Amniotic stem cell (primary cell): Measurements from ENCODE around the gene MIEF2.
"Not testable (repeated sequence)": the region's sequence is repeated elsewhere in the genome, so short reads cannot be mapped to it uniquely, and the experiment has no call there.

ENCODE experiments used
- DNase-seq: peaks from one replicate; lab custom pipeline; 2025; lab: John Stamatoyannopoulos, UW

MIEF2 gene

DNA sequence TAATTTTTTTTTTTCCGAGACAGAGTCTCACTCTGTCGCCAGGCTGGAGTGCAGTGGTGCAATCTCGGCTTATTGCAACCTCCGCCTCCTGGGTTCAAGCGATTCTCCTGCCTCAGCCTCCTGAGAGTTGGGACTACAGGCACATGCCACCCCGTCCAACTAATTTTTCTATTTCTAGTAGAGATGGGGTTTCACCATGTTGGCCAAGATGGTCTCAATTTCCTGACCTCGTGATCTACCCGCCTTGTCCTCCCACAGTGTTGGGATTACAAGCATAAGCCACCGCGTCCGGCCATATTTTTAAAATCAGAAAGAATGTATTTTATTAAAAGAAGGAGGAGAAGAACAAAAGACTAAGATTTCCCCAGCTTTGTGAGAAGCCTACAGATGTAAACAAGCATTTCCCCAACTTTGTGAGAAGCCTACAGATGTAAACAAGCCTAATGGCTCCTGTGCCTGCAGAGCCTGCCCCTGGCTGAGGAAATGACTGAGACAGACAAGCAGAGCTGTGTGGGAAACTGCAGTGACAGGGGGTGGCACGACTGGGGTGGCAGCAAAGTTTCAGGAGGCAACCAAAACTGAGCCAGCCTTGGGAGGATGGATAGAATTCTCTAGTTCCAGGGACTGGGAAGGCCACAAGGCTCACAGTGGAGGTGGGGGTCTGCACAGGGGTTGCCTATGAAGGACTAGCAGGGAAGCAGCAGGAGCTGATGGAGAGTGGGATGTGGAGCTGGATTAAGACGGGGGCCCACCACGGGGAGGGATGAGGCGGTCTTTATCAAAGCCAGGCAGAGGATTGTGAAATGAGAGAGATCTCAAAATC lies 31.5 kb downstream of the MIEF2 start:
- DNase-seq: no peak

DNA sequence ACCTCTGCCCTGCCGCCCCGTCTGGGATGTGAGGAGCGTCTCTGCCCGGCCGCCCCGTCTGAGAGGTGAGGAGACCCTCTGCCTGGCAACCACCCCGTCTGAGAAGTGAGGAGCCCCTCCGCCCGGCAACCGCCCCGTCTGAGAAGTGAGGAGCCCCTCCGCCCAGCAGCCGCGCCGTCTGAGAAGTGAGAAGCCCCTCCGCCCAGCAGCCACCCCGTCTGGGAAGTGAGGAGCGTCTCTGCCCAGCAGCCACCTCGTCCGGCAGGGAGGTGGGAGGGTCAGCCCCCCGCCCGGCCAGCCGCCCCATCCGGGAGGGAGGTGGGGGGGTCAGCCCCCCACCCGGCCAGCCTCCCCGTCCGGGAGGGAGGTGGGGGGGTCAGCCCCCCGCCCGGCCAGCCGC lies 37.6 kb downstream of the MIEF2 start:
- DNase-seq: not testable (repeated sequence)

DNA sequence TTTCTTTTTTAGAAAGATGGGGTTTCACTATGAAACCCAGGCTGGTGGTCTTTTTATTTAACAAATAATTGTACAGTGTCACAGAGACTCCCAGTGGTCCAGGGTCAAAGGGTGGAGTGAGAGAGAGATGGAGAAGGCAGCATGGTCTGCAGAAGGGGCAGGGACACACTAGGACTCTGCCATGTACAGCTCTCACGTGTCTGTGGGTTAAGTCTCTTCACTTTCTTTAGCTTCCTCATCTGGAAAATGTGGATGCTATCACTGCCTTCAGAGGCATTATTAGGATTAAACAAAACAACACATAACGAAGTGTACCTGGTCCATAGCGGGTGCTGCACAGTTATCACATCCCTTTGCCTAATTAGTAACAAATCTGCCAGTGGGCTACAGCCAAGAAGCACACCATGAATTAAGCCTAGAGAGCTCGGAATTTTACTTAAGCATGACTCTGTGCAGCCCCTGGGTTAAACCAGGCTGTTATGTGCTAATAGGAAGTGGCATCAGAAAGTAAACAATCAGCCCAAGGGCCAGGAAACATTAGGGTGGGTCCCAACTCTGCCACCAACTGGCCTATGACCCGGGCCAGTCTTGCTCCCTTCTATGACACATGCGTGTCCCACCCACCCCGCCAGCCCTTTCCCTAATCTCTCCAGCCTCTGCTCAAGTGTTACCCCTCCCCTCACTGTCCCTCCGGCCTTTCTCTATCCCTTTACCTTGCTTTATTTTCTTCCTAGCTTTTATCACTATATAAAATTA lies 40.4 kb downstream of the MIEF2 start:
- no peak for DNase-seq

DNA sequence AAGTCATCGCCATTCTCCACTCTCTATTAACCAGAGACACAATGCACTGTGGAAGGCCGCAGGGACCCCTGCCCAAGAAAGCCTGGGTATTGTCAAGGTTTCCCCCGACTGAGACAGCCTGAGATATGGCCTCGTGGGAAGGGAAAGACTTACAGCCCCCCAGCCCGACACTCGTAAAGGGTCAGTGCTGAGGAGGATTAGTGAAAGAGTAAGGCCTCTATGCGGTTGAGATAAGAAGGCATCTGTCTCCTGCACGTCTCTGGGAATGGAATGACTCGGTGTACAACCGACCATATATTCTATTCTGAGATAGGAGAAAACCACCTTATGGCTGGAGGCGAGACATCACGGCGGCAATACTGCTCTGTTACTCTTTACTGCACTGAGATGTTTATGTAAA lies 42.7 kb downstream of the MIEF2 start:
- DNase-seq: not testable (repeated sequence)

- no peak for DNase-seq
Observed at GRCh38 chr17:18309202-18309601, 48.7 kb downstream of the MIEF2 start.

DNA sequence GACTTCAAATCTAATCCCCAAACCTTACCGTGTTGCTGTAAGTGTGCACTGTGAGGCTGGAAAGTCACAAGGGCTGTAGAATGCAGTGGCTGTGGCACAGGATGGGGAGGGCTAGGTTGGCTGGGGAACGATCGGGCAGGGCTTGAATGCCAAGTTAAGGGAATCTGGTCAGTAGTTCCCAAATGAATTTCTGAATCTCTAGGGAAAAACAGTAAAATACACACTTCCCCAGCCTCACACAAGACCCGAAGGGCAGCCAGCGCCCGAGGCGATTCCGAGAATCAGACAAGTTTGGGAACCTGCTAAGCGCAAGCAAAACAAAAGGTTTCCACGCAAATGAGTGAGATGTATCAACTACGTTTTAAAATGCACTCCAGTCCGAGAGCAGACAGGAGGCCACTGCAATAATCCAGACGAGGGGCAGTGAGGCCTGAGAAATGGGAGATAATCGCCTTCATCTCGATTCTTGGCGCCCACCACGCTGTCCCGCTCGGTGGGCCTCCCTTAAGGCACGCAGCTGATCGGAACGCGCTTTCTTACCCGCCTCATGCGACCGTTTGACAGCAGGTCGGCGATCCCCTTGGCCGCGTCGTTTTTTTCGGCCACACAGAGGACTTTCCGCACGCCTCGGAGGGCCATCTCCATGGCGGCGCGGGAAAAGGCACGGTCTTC lies 53.7 kb downstream of the MIEF2 start:
- DNase-seq: no peak

GRCh38 chr17:18314731-18315561 lies 54.5 kb downstream of the MIEF2 start, which contains the start of the genes SMCR8 and TOP3A:
SMCR8 (plus strand) TSS chr17:18315293; CDS start chr17:18315790, 497 bp downstream.
TOP3A (minus strand) TSS chr17:18314994; CDS start chr17:18314778, 216 bp downstream.
- DNase-seq: peak; percentile 100

GRCh38 chr17:18315562-18315922 lies 55.1 kb downstream of the MIEF2 start:
- DNase-seq: no peak

DNA sequence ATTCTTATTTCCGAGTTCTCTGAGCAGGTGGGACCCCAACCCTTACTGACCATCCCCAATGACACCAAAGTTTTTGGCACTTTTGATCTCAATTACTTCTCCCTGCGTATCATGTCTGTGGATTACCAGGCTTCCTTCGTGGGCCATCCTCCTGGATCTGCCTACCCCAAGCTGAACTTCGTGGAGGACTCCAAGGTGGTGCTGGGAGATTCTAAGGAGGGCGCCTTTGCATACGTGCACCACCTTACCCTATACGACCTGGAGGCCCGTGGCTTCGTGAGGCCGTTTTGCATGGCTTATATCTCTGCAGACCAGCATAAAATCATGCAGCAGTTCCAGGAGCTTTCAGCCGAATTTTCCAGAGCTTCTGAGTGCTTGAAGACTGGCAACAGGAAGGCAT lies 55.5 kb downstream of the MIEF2 start:
- no peak for DNase-seq
